ENCODE data around the gene TTC39C. TPM values are rescaled to one million over a fixed set of nuclear protein-coding genes. Genes with fewer than 3 reads are reported as not detected.

TTC39C gene
- total RNA-seq, 3 donors from 2014 or later, result 8.1 to 14.6 (median 13.2) TPM

DNA sequence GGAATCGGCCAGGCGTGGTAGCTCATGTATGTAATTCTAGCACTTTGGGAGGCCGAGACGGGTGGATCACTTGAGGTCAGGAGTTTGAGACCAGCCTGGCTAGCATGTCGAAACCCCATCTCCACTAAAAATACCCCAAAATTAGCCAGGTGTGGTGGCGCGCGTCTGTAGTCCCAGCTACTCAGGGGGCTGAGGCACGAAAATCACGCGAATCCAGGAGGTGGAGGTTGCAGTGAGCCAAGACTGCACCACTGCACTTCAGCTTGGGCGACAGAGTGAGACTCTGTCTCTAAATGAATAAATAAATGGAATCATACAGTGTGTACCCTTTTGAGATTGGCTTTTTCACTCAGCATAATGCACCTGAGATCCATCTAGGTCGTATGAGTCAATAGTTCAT, 19.4 kb upstream of the TTC39C start:
- no peak overlapping the region for H3K4me3 ChIP-seq
- DNase-seq (no peak), ATAC-seq (no peak)
- H3K4me1 ChIP-seq (ENCODE audit: low read depth), result peaks cover 15% of the 10 kb centered on the region
- intact Hi-C loops (cut with DNase I, micrococcal nuclease), result no loop called here
- H3K36me3 ChIP-seq (ENCODE audit: low read depth), result no peaks in the 10 kb centered on the region
- H3K9me3 ChIP-seq, result no peaks in the 10 kb centered on the region
- TF ChIP-seq, protein P1, sequence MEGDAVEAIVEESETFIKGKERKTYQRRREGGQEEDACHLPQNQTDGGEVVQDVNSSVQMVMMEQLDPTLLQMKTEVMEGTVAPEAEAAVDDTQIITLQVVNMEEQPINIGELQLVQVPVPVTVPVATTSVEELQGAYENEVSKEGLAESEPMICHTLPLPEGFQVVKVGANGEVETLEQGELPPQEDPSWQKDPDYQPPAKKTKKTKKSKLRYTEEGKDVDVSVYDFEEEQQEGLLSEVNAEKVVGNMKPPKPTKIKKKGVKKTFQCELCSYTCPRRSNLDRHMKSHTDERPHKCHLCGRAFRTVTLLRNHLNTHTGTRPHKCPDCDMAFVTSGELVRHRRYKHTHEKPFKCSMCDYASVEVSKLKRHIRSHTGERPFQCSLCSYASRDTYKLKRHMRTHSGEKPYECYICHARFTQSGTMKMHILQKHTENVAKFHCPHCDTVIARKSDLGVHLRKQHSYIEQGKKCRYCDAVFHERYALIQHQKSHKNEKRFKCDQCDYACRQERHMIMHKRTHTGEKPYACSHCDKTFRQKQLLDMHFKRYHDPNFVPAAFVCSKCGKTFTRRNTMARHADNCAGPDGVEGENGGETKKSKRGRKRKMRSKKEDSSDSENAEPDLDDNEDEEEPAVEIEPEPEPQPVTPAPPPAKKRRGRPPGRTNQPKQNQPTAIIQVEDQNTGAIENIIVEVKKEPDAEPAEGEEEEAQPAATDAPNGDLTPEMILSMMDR (IDR thresholded peaks at IDR 0.05), result no peak

DNA sequence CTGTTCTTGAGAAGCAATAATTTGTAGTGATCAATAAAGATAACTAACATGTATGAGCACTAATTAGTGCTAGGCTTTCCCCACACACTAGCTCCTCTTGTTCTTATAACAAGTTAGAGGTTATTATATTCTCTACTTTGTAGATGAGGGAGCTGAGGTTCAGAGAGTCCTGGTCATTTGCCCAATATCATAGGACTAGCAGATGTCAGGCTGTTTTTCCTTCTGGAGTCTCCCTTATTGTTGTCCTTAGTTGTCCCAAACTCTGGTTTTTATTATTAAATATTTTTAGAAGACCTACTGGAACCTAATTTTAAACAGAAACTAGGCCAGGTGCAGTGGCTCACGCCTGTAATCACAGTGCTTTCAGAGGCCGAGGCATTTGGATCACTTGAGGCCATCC, 16.5 kb upstream of the TTC39C start:
- H3K4me3 ChIP-seq, result no peak overlapping the region
- H3K4me1 ChIP-seq (ENCODE audit: low read depth), result peaks cover 15% of the 10 kb centered on the region
- TF ChIP-seq, protein P1 (IDR thresholded peaks at IDR 0.05), result no peak
- DNase-seq (no peak), ATAC-seq (no peak)
- H3K36me3 ChIP-seq (ENCODE audit: low read depth), result no peaks in the 10 kb centered on the region
- H3K9me3 ChIP-seq, result no peaks in the 10 kb centered on the region
- intact Hi-C loops (cut with DNase I, micrococcal nuclease), result no loop called here

DNA sequence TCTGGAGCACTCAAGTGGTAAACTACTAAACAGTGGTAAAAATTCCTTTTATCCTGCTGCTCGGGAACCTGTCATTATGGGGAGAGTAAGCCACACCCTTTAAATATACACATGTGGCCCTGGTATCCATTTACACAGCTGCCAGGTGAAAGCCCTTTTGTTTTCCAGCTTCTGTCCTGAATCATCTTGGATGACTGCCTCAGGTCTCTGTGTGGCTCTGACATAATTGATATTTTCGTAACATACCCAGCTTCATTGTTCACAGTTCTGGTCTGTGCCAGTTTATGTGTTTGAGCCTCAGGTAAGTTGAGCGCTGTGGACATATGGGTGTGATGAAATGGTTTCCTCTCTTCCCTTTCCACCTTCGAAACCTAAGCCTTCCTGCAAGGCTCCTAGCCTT, 15.7 kb upstream of the TTC39C start:
- Histone ChIP-seq H3K36me3 (ENCODE audit: low read depth) (no peaks in the 10 kb centered on the region), H3K9me3 (no peaks in the 10 kb centered on the region), H3K4me3 (no peak overlapping the region), H3K4me1 (ENCODE audit: low read depth) (peaks cover 15% of the 10 kb centered on the region)
- TF ChIP-seq, protein P1 (IDR thresholded peaks at IDR 0.05), result no peak
- ATAC-seq, result peak; percentile 87
- intact Hi-C loops (cut with DNase I, micrococcal nuclease), result no loop called here
- DNase-seq, result peak in 1 of 3 donors; percentile 60

DNA sequence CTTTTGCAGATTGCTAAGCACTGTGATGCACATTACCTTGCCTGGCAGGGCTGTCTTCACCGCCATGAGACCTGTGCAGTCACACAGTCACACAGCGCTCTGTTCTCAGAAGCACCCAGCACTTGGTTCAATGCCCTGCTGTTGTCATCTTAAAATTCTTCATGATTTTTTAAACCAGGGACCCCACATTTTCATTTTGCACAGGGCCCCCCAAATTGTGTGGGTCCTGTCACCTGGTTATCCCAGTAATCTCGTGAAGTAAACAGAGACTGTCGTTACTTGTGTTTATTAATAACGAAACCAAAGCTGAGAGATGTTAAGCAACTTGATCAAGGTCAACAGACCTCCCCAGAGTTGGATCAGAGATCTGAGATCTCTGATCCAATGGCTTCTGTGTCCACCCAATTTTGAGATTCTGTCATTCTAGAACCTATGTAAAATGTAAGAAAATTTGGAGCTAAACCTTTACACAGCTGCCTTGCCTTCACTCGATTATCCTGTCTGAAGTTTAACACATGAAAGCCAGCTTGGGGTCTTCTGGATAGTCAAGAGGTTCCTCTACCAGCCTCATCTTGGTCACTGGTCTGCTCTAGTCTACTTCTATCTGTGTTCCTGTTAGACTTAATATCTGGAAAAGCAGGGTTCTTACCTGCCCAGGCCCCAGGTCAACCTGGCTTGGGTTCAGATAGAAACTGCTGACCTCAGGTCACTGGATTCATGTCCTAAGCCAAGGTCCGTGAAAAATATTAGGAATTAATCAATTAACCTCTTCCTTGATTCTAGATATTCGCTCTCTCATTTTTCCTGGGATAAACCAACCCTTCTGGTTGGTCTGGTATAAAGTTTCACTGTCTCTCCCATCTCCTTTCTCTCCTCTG, 13.7 kb upstream of the TTC39C start:
- ATAC-seq, result no peak
- H3K9me3 ChIP-seq, result no peaks in the 10 kb centered on the region
- TF ChIP-seq, protein P1 (IDR thresholded peaks at IDR 0.05), result no peak

DNA sequence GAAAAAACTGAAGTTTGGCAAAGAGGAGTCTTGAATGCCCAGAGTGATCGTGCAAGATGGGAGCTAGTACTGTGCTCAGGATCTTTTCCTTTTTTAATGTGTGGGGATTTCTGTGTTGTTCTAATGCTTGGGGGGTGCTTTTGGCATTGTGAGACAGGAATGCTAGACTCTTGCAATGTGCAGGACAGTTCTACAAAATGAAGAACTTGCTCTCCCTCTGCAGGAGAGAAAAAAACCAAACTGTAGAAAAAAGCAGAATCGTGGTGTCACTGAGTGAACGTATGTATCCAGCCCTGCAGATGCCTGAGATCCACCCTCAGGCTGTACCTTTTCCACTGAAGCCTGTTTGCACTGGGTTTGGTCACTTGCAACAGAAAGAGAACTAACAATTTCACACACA, 12.1 kb upstream of the TTC39C start:
- peaks cover 19% of the 10 kb centered on the region for H3K4me1 ChIP-seq (ENCODE audit: low read depth)
- TF ChIP-seq, protein P1 (IDR thresholded peaks at IDR 0.05), result no peak
- intact Hi-C loops (cut with DNase I, micrococcal nuclease), result no loop called here

More for the DNA sequence above, 13.7 kb upstream of the TTC39C start:
- H3K4me3 ChIP-seq, result no peak overlapping the region
- no peaks in the 10 kb centered on the region for H3K36me3 ChIP-seq (ENCODE audit: low read depth)
- peaks cover 19% of the 10 kb centered on the region for H3K4me1 ChIP-seq (ENCODE audit: low read depth)
- no peak for DNase-seq
- intact Hi-C loops (cut with DNase I, micrococcal nuclease), result no loop called here

More for the DNA sequence above, 12.1 kb upstream of the TTC39C start:
- H3K36me3 ChIP-seq (ENCODE audit: low read depth), result no peaks in the 10 kb centered on the region
- DNase-seq (no peak), ATAC-seq (no peak)
- H3K4me3 ChIP-seq, result no peak overlapping the region
- H3K9me3 ChIP-seq, result no peaks in the 10 kb centered on the region

Measured in mucosa of descending colon (tissue), 3 donors.